H1 (cell line): ENCODE measurements around the gene PI4K2A. TPM values are rescaled to one million over a fixed set of nuclear protein-coding genes. Genes with fewer than 3 reads are reported as not detected.

Experiments used
- ATF2 ChIP-seq: IDR thresholded peaks from 2 replicates; pipeline ENCODE4 v1.6.1; 2012; ENCODE audit warnings: low read length, inconsistent platforms
- CHD7 ChIP-seq: fragments of 300-600 bp; sonication (generic); IDR thresholded peaks from 2 replicates; pipeline ENCODE4 v1.7.1; 2012; ENCODE audit warnings: low read length, moderate library complexity, mild to moderate bottlenecking, inconsistent platforms; ENCODE audit not compliant: insufficient replicate concordance
- CTBP2 ChIP-seq: IDR thresholded peaks from 2 replicates; pipeline ENCODE4 v1.7.0; 2011; ENCODE audit warnings: borderline replicate concordance, mild to moderate bottlenecking, moderate library complexity, mixed read lengths, low read length; ENCODE audit not compliant: insufficient read depth, insufficient read length
- EP300 ChIP-seq, 2 experiments: IDR thresholded peaks; 1 replicate in 1 of 2; 2 replicates in 1 of 2; pipeline ENCODE4 v1.6.1; 2011 to 2012; ENCODE audit warnings: low read depth in 2 of 2, low read length in 2 of 2, mild to moderate bottlenecking in 2 of 2, borderline replicate concordance in 1 of 2, inconsistent platforms in 1 of 2, moderate library complexity in 1 of 2
- FOSL1 ChIP-seq: IDR thresholded peaks from 2 replicates; pipeline ENCODE4 v1.6.1; 2011; ENCODE audit warnings: mild to moderate bottlenecking, low read depth, low read length, moderate library complexity; ENCODE audit not compliant: insufficient read depth
- HDAC2 ChIP-seq, 2 experiments: fragments of 300-600 bp in 1 of 2; sonication (generic) in 1 of 2; IDR thresholded peaks; 2 replicates each; pipeline ENCODE4 v1.6.1; 2011 to 2012; ENCODE audit warnings: low read depth in 2 of 2, low read length in 2 of 2, mild to moderate bottlenecking in 2 of 2, moderate library complexity in 2 of 2, borderline replicate concordance in 1 of 2, inconsistent platforms in 1 of 2
- POU5F1 ChIP-seq: IDR thresholded peaks from 2 replicates; pipeline ENCODE4 v1.6.1; 2011; ENCODE audit warnings: low read depth, mild to moderate bottlenecking, low read length, moderate library complexity
- SIX5 ChIP-seq: IDR thresholded peaks from 2 replicates; pipeline ENCODE4 v1.6.1; 2011; ENCODE audit warnings: mild to moderate bottlenecking, low read depth, low read length
- TCF12 ChIP-seq: IDR thresholded peaks from 2 replicates; pipeline ENCODE4 v1.6.1; 2011; ENCODE audit warnings: low read depth, mild to moderate bottlenecking, low read length
- polyA plus RNA-seq, 7 experiments: library from polyadenylated mRNA; depleted of rRNA in 3 of 7; stranded (reverse) in 5 of 7; unstranded in 2 of 7; fragments of >200 nt in 5 of 7; fragments of 200-250 nt in 2 of 7; gene quantifications; 1 replicate in 5 of 7; 2 replicates in 1 of 7; 4 replicates in 1 of 7; pipeline versions ENCODE4 v1.2.1 to v1.2.3, GENCODE V29; 2011 to 2013; ENCODE audit warnings: missing spikeins in 2 of 7, mixed read lengths in 2 of 7
- total RNA-seq: library from RNA; stranded (reverse); fragmentation: NEBNext Ultra II Directional; extraction: Animal tissue kit (Norgen Biotek cat#: 25700); gene quantifications from 2 replicates; pipeline ENCODE4 v1.2.1, GENCODE V29; 2021

PI4K2A gene
- total and polyA plus RNA-seq, 2 of the 8 experiments (the other 6 are each of a cell fraction or from before 2014, with no cell fraction given), result 20.7 to 21.9 TPM

- no peak for TF ChIP-seq CHD7
- TF ChIP-seq FOSL1, result no peak
- no peak for TF ChIP-seq ATF2
- no peak for TF ChIP-seq TCF12
- TF ChIP-seq SIX5, result no peak
- TF ChIP-seq POU5F1, result no peak
- TF ChIP-seq EP300 (IDR thresholded peaks at IDR 0.05; ENCODE audit: borderline replicate concordance in 1 of 2, low read depth in 2 of 2, low read length in 2 of 2), result no peak
- no peak for TF ChIP-seq CTBP2
- no peak for TF ChIP-seq HDAC2 (IDR thresholded peaks at IDR 0.05; ENCODE audit: borderline replicate concordance in 1 of 2, low read depth in 2 of 2, low read length in 2 of 2)
These were observed 29.1 kb downstream of the PI4K2A start (continued) for GRCh38 chr10:97669571-97669970.
